ENCODE results near the gene CD22.

The CD22 gene

GRCh38 chr19:35292421-35293362 is 36.3 kb upstream of the CD22 start:
- no peak for DNase-seq (ENCODE audit: low read depth)
- no peak overlapping the region for H3K4me3 ChIP-seq (ENCODE audit: low read length)
- no peak for TF ChIP-seq CTCF (conservative IDR thresholded peaks at IDR 0.05; ENCODE audit: low read length)

DNA sequence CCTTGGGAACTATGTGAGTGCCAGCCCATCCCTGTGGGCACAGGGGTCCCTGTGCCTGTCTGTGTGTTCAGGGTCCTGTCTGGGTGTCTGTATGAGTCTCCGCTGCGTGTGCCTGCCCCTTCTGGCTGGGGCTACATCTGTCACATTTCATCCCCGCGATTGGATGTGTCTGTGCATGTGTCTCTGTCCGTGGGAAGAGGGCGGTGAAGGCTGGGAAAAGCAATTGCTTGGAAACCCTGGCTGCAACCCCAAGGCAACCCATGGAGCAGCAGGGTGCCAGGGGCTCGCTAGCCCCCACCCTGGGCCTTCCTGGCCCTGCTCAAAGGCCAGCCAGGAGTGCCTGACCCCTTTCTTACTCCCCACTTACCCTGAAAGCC is 35.6 kb upstream of the CD22 start:
- no peak for TF ChIP-seq CTCF (conservative IDR thresholded peaks at IDR 0.05; ENCODE audit: low read length)
- no peak overlapping the region for H3K4me3 ChIP-seq (ENCODE audit: low read length)
- DNase-seq (ENCODE audit: low read depth) = no peak

GRCh38 chr19:35293808-35294207 is 35.2 kb upstream of the CD22 start:
- TF ChIP-seq CTCF (conservative IDR thresholded peaks at IDR 0.05; ENCODE audit: low read length) = no peak
- no peak overlapping the region for H3K4me3 ChIP-seq (ENCODE audit: low read length)
- no peak for DNase-seq (ENCODE audit: low read depth)

- TF ChIP-seq CTCF (conservative IDR thresholded peaks at IDR 0.05; ENCODE audit: low read length) = no peak
- H3K4me3 ChIP-seq (ENCODE audit: low read length) = no peak overlapping the region
- DNase-seq (ENCODE audit: low read depth) = no peak
Measured at GRCh38 chr19:35294328-35294727, 34.7 kb upstream of the CD22 start.

DNA sequence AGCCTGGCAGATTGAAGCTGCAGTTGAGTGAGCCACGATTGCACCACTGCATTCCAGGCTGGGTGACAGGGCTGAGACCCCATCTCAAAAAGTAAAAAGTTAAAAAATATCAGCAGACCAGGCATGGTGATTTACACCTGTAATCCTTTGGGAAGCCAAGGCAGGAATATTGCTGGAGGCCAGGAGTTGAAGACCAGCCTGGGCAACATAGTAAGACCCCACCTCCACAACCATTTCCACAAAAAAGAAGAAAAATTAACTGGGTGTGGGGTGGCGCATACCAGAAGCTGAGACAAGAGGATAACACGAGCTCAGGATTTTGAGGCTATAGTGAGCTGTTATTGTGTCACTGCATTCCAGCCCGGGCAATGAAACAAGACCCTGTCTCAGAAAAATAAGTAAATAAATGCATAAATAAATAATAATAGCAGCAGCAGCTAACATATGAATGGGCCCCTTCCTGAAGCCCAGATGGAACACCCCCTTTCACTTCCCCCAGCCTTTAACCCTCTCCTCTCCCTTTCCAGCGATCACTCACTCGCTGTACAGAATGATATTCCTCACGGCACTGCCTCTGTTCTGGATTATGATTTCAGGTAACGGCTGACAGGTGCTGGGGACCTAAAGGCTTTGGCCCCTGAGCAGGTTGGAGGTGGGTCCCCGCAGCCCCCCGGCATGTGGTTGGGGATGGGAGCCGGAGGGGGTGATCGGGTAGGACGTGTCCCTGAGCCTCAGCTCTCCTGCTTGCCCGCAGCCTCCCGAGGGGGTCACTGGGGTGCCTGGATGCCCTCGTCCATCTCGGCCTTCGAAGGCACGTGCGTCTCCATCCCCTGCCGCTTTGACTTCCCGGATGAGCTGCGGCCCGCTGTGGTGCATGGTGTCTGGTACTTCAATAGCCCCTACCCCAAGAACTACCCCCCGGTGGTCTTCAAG is 33.9 kb upstream of the CD22 start:
- TF ChIP-seq CTCF (conservative IDR thresholded peaks at IDR 0.05; ENCODE audit: low read length) = no peak
- DNase-seq (ENCODE audit: low read depth) = no peak
- no peak overlapping the region for H3K4me3 ChIP-seq (ENCODE audit: low read length)

- no peak overlapping the region for H3K4me3 ChIP-seq (ENCODE audit: low read length)
- DNase-seq (ENCODE audit: low read depth) = no peak
- TF ChIP-seq CTCF (conservative IDR thresholded peaks at IDR 0.05; ENCODE audit: low read length) = no peak
Measured at GRCh38 chr19:35295792-35296462, 33.1 kb upstream of the CD22 start.
